Globus pallidus (tissue), 1 donor: ENCODE results near the gene NT5DC2.
A peak's percentile ranks its signal among the peaks of the same experiment; 100 is the strongest.

ENCODE experiments used
- DNase-seq: peaks from one replicate; pipeline ENCODE4 v3.0.0-alpha.2; 2015; ENCODE audit warnings: low spot score

The NT5DC2 gene

GRCh38 chr3:52487788-52488691 is 45.6 kb downstream of the NT5DC2 start:
- DNase-seq, result no peak

GRCh38 chr3:52487050-52487787 is 46.4 kb downstream of the NT5DC2 start:
- no peak for DNase-seq

- no peak for DNase-seq
Observed at GRCh38 chr3:52484680-52485461, 48.8 kb downstream of the NT5DC2 start.

- peak; percentile 26 for DNase-seq
Observed at GRCh38 chr3:52483577-52484381, 49.9 kb downstream of the NT5DC2 start.

GRCh38 chr3:52483081-52483480 is 50.6 kb downstream of the NT5DC2 start:
- DNase-seq, result no peak

- no peak for DNase-seq
Observed at GRCh38 chr3:52481819-52482521, 51.7 kb downstream of the NT5DC2 start.

GRCh38 chr3:52480768-52481715 is 52.6 kb downstream of the NT5DC2 start:
- no peak for DNase-seq

- no peak for DNase-seq
Observed at GRCh38 chr3:52479877-52480575, 53.6 kb downstream of the NT5DC2 start.

GRCh38 chr3:52479037-52479876 is 54.4 kb downstream of the NT5DC2 start:
- no peak for DNase-seq

- no peak for DNase-seq
Observed at GRCh38 chr3:52477796-52478095, 55.9 kb downstream of the NT5DC2 start.

- DNase-seq, result no peak
Observed at GRCh38 chr3:52477076-52477795, 56.4 kb downstream of the NT5DC2 start.
